GM12875 (cell line): ENCODE measurements around the gene RAB4A.

Experiments used
- H3K4me3 ChIP-seq: one replicate; pipeline ENCODE4 v1.5.1; 2011; ENCODE audit warnings: low read depth, low read length, control low read depth
- CTCF ChIP-seq: IDR thresholded peaks from 2 replicates; pipeline ENCODE4 v1.5.1; 2011; ENCODE audit warnings: low read depth, mild to moderate bottlenecking, control low read depth, inconsistent platforms, low read length, moderate library complexity, borderline replicate concordance; ENCODE audit not compliant: insufficient read depth

Gene RAB4A

GRCh38 chr1:229271448-229272159 lies 693 bp downstream of the RAB4A start:
- H3K4me3 ChIP-seq: peak overlapping the region; percentile 65
- peak; percentile 41; the same call in 1 of the 2 replicates for TF ChIP-seq CTCF

GRCh38 chr1:229272164-229273158 lies 1.6 kb downstream of the RAB4A start:
- peak overlapping the region; percentile 65 for H3K4me3 ChIP-seq
- TF ChIP-seq CTCF: no peak

- no peak for TF ChIP-seq CTCF
- H3K4me3 ChIP-seq: no peak overlapping the region
These were observed 2.8 kb downstream of the RAB4A start for GRCh38 chr1:229273507-229274232.

- H3K4me3 ChIP-seq: no peak overlapping the region
- TF ChIP-seq CTCF: no peak
These were observed 4.1 kb downstream of the RAB4A start for GRCh38 chr1:229275005-229275404.

GRCh38 chr1:229278120-229278741 lies 7.3 kb downstream of the RAB4A start:
- no peak overlapping the region for H3K4me3 ChIP-seq
- TF ChIP-seq CTCF: no peak

GRCh38 chr1:229279242-229279641 lies 8.3 kb downstream of the RAB4A start:
- no peak overlapping the region for H3K4me3 ChIP-seq
- no peak for TF ChIP-seq CTCF
